ENCODE results near the gene PAGR1. TPM values are rescaled to one million over a fixed set of nuclear protein-coding genes. Genes with fewer than 3 reads are reported as not detected.

Gene PAGR1
- total and polyA plus RNA-seq, 2 of the 13 experiments (the other 11 are each of a cell fraction or from before 2014, with no cell fraction given): 9.8 to 66.4 TPM

DNA sequence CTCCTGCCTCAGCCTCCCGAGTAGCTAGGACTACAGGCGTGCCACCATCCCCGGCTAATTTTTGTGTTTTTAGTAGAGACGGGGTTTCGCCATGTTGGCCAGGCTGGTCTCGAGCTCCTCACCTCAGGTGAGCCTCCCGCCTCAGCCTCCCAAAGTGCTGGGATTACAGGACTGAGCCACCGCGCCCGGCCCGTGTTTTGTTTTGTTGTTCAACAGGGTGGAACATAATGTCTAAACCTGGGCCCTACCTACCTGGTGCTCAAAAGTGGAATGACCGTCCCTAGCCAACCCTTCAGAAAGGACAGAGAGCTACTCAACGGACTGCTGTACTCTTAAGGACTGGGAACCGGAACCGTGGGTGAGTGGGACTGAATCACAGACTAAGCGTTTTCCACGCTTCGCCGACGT is 26.2 kb upstream of the PAGR1 start (continued):
- TF ChIP-seq ATF7 (IDR thresholded peaks at IDR 0.05) (no peak), ATF7 (CRISPR knock-in tag; IDR thresholded peaks at IDR 0.05) (no peak), HCFC1 (IDR thresholded peaks at IDR 0.05; ENCODE audit: low read depth, low read length) (no peak), IRF1 (CRISPR knock-in tag; IDR thresholded peaks at IDR 0.05; ENCODE audit: low read depth) (no peak), PHB2 (IDR thresholded peaks at IDR 0.05; ENCODE audit: partially characterized antibody) (no peak), JUN (CRISPR knock-in tag; IDR thresholded peaks at IDR 0.05) (no peak), TRIM24 (CRISPR knock-in tag; IDR thresholded peaks at IDR 0.05) (no peak), ZNF574 (CRISPR knock-in tag; IDR thresholded peaks at IDR 0.05) (no peak), ZNF550 (CRISPR knock-in tag; IDR thresholded peaks at IDR 0.05; ENCODE audit: borderline replicate concordance) (no peak; the same call in 1 of the 2 replicates), GABPA (IDR thresholded peaks at IDR 0.05; ENCODE audit: low read depth, low read length) (no peak), GABPA (CRISPR knock-in tag; IDR thresholded peaks at IDR 0.05; ENCODE audit: low read depth) (no peak), HBP1 (CRISPR knock-in tag; IDR thresholded peaks at IDR 0.05; ENCODE audit: low read depth) (no peak), KAT8 (CRISPR knock-in tag; IDR thresholded peaks at IDR 0.05) (no peak)
- TF ChIP-seq, protein P1, sequence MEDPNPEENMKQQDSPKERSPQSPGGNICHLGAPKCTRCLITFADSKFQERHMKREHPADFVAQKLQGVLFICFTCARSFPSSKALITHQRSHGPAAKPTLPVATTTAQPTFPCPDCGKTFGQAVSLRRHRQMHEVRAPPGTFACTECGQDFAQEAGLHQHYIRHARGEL (CRISPR knock-in tag; IDR thresholded peaks at IDR 0.05): no peak
- TF ChIP-seq, protein P2, sequence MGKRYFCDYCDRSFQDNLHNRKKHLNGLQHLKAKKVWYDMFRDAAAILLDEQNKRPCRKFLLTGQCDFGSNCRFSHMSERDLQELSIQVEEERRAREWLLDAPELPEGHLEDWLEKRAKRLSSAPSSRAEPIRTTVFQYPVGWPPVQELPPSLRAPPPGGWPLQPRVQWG (CRISPR knock-in tag; IDR thresholded peaks at IDR 0.05; ENCODE audit: borderline replicate concordance, low read depth): no peak
- TF ChIP-seq, protein P3, sequence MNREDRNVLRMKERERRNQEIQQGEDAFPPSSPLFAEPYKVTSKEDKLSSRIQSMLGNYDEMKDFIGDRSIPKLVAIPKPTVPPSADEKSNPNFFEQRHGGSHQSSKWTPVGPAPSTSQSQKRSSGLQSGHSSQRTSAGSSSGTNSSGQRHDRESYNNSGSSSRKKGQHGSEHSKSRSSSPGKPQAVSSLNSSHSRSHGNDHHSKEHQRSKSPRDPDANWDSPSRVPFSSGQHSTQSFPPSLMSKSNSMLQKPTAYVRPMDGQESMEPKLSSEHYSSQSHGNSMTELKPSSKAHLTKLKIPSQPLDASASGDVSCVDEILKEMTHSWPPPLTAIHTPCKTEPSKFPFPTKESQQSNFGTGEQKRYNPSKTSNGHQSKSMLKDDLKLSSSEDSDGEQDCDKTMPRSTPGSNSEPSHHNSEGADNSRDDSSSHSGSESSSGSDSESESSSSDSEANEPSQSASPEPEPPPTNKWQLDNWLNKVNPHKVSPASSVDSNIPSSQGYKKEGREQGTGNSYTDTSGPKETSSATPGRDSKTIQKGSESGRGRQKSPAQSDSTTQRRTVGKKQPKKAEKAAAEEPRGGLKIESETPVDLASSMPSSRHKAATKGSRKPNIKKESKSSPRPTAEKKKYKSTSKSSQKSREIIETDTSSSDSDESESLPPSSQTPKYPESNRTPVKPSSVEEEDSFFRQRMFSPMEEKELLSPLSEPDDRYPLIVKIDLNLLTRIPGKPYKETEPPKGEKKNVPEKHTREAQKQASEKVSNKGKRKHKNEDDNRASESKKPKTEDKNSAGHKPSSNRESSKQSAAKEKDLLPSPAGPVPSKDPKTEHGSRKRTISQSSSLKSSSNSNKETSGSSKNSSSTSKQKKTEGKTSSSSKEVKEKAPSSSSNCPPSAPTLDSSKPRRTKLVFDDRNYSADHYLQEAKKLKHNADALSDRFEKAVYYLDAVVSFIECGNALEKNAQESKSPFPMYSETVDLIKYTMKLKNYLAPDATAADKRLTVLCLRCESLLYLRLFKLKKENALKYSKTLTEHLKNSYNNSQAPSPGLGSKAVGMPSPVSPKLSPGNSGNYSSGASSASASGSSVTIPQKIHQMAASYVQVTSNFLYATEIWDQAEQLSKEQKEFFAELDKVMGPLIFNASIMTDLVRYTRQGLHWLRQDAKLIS (CRISPR knock-in tag; IDR thresholded peaks at IDR 0.05): no peak

Measured in HepG2 (cell line).